HG03520 (cell line): ENCODE data around the gene KRTAP12-1.
"Not testable (repeated sequence)": the region's sequence is repeated elsewhere in the genome, so short reads cannot be mapped to it uniquely, and the experiment has no call there.

Experiments used
- ATAC-seq: cut with Tn5 transposase; IDR thresholded peaks from one replicate; pipeline ENCODE4 v1.9.1; 2021; ENCODE audit warnings: mild to moderate bottlenecking, moderate library complexity; ENCODE audit not compliant: unreplicated experiment

KRTAP12-1 gene

DNA sequence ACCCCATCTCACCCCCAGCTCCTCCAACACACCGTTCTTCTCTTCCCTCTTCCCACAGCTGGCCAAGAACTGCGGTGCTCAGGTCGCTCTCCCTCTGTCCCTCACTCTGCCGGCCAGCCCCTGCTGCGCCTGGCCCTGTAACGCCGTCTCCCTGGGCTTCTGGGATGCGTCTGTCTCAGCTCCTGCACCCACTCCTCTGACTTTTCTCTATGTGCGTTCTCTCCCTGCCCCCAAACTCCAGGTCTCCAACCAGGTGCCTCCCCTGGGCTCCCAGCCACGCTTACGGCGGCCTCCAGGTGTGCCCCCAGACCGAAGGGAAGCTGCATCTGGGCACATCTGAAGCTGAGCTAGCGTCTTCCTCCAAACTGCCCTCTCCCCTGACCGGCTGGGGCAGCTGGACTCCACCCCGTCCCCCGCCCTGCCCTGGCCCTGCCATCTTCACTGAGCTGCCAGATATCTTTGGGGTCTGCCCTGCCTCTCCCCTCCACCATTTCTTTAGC lies 17.6 kb upstream of the KRTAP12-1 start:
- ATAC-seq, result no peak

DNA sequence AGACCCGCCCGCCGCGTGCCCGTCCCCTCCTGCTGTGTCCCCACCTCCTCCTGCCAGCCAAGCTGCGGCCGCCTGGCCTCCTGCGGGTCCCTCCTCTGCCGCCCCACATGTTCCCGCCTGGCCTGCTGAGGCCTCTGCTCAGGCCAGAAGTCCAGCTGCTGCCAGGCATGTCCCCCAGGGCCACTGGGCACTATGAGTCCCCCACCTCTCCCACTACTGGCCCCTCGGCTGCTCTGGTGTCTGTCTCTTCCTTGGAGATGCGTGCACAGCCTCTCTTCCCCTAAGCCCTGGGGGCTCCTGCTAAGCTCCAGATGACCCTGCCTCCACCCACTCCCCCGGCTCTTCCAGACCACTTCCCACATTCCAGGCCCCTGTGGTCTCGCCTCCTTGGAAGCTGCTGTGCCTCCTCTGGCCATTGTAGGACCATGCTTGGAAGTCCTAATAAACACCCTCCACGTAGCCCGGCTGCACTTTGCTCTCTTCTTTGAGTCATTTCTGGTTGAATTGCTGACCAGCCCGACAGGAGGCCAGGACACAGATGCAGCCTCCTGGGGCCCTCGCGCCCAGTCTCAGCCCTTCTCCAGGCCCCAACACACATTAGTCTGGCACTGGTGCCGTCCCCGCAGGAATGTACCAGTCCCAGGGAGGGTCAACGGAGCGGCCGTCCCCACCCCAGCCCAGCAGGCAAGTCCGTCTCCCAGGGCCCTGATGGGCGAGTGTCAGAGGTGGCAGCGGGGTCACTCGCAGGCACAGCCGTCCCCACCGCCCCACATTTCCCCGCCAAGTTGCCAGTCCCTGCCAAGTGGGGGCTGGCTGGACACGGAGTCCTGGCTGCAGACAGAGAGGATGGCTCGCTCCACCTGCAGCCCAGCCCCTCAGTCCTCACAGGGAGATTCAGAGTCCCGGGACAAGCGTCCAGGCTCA lies 16.1 kb upstream of the KRTAP12-1 start:
- no peak for ATAC-seq

DNA sequence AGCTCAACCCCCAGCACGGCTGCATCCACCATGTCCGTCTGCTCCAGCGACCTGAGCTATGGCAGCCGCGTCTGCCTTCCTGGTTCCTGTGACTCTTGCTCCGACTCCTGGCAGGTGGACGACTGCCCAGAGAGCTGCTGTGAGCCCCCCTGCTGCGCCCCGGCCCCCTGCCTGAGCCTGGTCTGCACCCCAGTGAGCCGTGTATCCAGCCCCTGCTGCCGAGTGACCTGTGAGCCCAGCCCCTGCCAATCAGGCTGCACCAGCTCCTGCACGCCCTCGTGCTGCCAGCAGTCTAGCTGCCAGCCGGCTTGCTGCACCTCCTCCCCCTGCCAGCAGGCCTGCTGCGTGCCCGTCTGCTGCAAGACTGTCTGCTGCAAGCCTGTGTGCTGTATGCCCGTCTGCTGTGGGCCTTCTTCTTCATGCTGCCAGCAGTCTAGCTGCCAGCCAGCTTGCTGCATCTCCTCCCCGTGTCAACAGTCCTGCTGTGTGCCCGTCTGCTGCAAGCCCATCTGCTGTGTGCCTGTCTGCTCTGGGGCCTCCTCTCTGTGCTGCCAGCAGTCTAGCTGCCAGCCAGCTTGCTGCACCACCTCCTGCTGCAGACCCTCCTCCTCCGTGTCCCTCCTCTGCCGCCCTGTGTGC lies 15.3 kb upstream of the KRTAP12-1 start, which contains the start of gene KRTAP10-12:
Gene KRTAP10-12 (plus strand): TSS at position 1 of the 639 bp plus-strand sequence. CDS start 30 bp downstream, at position 31.
- ATAC-seq, result not testable (repeated sequence)

DNA sequence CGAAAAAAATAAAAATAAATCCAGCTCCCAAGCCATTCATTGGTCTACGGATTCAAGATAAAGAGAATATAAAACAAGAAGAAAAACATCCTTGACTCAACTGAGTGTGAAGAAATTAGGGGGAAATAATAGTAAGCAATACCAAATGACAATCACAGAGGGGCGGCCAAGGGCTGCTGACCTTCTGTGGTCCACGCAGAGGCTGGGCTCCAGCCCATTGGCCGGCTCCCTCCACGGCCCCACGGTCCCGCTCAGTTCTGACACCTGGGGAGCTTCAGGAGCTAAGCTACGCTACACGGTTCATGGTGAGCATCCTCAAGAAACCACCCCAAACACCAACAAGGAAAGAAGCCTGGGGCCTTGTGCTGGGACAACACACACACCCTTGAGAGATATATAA lies 14.6 kb upstream of the KRTAP12-1 start:
- no peak for ATAC-seq

DNA sequence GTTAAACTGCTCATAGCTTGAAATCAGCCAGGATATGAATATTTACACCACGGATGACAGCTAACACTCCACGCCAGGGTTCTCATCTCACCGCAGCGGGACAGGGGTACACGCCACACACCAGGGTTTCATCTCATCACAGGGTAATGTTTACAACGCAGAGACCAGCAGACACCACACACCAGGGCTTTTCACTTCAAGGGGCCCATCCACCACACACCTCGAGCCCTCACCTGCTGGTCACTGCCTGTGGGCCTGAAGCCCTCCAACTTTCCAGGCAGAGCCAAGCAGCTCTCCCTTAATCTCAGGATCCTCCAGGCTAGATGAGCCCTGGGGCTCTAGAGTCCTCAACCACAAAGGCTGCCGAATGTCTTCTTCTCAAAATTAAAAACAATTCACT lies 13.7 kb upstream of the KRTAP12-1 start:
- no peak for ATAC-seq

DNA sequence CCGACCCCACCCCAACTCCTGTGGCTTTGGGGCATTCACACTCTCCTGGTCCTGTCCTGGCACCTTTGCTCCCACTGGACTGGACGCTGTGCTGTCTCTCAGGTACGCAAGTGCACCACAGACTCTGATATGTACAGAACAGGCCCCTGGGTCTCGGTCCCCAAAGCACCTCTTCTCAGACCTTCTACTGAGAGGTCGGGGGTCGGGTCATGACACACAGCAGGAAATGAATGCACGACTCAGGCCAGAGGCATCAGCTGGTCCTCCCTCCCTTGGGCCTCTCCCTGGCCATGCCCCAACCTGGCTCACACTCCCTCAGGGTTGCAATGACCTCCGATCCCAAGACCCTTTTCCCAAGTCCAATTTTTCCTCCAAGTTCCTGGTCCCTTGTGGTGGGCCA lies 13.2 kb upstream of the KRTAP12-1 start:
- no peak for ATAC-seq

DNA sequence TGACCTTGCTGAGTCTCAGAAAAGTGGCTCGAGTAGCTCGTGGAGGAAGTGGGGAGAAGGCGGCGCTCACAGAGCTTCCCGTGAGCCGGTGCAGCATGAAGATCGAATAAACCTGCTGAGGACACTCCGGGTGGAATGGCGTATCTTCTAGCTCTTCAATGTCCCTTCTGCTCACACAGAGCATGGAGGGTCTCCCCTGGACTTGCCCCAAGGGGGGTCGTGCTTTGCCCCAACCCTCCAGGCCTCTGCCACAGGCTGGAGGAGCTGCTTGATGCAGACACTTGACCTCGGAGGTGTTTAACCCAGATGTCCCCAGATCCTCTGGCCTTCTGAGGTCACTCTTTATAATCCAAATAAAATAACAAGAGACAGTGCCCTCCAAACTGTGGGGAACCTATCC lies 12.8 kb upstream of the KRTAP12-1 start:
- no peak for ATAC-seq

DNA sequence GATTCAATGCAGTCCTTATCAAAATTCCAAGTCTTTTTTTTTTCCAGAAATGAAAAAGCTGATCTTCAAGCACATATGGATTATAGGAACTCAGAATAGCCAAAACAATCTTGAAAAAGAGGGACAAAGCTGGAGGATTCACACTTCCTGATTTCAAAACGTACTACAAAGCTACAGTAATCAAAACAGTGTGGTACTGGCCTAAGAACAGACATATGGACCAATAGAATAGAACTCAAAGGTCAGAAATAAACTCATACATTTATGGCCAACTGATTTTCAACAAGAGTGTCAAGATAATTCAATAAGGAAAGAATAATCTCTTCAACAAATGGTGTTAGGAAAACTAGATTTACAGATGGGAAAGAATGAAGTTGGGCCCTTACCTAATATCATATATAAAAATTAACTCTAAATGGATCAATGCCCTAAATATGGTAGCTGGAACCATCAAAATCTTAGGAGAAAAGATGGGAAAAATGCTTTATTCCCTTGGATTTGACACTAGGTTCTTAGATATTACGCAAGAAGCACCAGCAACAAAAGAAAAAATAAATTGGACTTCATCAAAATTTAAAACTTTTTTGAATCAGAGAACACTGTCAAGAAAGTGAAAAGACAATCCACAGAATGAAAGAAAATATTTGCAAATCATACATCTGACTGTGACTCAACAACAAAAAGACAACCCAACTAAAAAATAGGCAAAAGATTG lies 11.0 kb upstream of the KRTAP12-1 start:
- ATAC-seq, result no peak

DNA sequence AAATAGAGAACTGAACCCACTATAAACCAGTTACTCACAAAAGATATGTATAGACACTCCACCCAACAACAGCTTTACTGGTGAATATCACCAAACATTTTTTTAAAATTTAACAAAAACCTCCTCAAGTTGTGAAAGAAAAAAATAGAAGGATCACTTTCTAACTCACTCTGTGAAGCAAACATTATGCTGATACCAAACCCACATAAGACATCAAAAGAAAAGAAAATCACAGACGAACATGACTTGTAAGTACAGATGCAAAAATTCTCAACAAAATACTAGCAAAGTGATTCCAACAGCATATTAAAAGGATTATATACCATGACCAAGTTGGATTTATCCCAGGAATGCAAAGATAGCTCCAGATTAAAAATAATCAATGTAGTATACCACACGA lies 9.7 kb upstream of the KRTAP12-1 start:
- no peak for ATAC-seq

DNA sequence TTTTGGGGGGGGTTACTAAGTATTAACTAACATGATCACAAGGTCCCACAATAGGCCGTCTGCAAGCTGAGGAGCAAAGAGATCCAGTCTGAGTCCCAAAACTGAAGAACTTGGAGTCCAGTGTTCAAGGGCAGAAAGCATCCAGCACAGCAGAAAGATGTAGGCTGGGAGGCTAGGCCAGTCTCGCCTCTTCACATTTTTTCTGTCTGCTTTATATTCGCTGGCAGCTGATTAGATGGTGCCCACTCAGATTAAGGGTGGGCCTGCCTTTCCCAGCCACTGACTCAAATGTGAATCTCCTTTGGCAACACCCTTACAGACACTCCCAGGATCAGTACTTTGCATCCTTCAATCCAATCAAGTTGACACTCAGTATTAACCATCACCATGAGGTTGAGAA lies 7.8 kb upstream of the KRTAP12-1 start:
- ATAC-seq, result not testable (repeated sequence)

DNA sequence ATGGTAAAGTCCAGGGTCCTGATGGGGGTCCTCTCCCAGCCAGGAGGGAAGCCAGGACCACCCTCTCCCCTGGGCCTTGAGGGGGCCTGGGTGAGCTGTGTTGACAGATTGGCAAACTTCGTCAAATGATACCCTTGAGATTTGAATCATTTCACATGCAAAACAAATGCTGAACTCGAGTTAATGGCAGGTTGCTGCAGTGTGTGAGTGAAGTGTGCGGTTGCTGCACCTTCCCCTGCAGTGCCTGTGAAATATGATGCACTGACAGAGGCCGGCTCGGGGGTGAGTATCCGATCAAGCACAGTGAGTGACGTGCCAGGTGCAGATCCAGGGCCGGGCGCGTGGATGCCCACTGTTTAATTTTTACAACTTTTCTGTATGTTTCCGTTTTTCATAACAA lies 5.7 kb upstream of the KRTAP12-1 start:
- no peak for ATAC-seq

DNA sequence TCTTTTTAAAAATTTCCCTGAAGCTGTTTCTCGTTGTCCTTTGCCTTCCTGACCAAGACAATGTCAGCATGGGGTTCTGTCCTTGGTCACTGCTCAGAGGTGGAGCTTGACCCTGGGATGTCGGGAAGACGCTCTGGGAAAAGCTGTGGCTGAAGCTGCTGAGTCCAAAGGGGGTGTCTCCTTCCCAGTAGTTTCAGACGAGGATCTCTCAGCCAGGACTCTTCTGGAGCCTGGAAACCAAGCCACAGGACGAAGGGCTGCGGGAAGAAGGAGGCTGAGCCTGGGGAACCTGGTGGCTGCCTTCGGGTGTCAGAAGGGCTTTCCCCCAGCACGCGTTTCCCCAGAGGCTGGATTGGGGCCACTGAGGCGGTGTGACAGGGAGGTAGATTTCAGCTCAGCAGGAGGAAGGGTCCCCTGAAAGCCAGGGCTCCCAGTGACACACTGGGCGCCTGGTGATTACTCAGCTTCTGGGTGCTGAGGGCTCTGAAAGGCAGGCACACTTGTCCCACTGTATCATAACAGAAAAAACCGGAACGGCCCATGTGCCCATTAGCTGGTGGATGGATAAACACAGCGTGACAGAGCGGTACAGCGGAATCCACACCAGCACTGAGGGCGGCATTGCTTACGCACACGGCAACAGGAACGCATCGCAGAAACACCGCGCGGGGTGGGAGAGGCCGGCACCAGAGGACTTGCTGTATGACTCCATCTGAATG lies 5.0 kb upstream of the KRTAP12-1 start:
- ATAC-seq, result no peak

DNA sequence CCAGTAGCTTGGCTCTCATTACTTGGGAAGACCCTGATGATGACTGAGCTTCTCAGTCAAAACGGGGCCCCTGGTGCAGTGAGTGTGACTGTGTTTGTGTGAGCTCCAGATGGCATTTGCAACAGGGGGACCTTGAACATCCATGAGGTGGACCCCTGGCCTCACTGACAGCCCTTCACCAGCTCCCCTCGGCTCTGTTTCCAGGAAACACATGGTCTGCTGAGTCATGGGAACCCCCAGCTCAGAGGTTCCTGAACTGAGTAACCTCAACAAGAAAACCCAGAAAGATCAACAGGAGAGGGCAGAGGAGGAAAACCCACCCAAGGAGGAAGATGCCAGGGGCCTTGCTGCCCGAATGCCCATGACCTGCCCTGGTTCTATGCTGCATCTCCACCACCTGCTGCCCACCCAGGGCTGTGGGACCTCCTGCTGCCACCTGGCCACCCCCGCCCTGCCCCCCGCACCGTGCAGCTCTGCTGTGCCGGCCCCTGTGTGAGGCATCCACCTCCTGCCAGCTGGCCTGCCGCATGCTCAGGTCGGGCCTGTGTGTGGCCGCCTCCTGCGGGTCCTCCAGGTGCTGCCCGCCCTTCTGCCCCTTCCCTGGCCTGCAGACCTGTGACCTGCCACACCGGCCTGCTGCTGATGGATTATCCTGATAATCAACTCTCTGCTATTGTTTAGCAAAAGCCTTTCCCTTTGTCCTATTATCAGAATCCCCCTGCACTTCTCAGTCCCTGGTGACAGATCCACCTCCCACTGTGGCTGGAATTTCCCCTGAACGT lies 4.2 kb upstream of the KRTAP12-1 start:
- no peak for ATAC-seq

DNA sequence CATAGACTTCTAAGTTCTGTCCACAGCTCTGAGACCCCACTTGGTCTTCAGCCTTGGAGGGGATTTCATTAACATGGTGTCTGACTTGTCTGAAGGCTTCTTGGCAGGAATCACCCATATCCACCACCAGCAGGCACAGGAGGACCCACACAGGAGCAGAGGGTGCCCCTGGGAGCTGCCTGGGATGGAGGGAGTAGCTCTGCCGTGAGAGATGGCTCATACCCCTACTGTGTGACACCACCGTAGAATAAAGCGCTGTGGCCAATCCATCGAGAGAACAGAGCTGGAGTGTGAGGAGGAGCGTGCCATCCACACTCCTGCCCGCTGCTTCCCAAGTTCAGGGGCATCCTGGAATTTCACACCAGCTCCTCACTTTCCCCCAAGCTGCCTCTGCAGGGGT lies 3.1 kb upstream of the KRTAP12-1 start:
- ATAC-seq, result not testable (repeated sequence)

DNA sequence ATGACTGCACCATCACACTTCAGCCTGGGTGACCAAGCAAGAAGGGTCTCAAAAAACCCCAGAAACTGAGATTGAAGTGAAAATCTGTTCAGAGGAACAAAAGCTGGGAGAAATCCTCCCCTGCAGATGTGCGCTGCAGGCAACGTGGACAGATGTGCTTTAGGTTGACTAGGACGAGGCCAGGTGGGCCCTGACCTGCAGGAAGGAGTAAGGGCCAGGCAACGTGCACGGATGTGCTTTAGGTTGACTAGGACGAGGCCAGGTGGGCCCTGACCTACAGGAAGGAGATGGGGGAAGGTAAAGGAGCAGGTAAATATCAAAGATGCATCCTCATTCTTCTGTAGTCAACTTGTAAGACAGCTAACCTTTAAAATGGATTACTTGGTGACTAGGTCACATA lies 2.5 kb upstream of the KRTAP12-1 start:
- no peak for ATAC-seq

DNA sequence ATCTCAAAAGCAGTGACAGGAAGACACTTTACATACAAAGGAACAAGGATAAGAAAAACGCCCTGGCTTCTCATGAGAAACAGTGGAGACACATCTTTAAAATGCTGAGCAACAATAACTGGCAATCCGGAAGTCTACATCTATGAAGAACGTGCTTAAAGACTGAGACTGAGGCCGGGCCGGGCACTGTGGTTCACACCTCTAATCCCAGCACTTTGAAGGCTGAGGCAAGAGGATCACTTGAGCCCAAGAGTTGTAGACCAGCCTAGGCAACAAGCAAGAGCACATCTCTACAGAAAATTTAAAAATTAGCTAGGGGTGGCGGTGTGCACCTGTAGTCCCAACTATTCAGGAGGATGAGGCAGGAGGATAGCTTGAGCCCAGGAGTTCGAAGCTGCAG lies 2.1 kb upstream of the KRTAP12-1 start:
- ATAC-seq, result no peak

DNA sequence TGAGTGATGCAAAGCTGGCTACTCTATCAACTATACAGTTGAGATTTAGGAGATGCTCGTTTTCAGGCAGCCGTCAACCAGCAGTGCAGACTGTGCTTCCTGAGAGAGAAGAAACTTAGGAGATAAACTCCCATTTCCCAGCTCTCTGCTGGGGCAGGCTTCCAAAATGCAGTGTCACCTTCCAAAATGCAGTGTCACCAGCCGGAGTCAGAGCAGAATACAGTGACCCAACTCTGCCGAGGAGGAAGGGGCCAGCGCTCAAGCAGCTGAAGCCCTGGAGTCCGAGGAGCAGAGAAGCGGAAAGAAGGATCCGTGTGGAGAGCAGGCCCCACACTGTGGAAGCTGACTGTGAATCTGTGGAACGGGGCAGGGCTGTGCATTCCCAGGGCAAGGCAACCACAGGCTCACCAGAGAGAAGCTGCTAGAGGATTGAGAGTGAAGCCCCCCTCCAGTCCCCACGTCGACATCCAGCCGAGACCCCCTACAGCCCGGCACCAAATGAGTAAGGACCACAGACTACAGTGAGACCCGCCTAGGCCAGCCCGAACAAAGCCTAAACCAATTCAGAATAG lies 703 bp upstream of the KRTAP12-1 start:
- no peak for ATAC-seq

DNA sequence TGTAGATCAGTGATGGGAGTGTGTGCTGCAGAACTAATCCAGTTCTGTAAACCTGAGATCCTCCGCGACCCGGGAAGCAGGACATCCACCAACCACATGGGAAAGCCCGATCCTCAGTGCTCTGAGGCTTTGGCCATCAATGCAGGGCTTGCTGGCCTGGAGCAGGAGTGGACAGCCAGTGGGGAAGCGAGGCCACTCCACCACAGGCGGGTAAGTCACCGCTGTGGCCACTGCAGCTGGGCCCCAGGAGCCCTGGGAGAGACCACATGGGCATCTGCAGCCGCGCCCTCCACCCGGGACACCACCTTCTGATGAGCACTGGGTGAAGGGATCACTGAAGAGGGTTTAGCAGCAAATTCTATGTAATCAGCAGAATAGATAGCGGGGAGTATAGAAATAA lies 811 bp downstream of the KRTAP12-1 start:
- no peak for ATAC-seq

DNA sequence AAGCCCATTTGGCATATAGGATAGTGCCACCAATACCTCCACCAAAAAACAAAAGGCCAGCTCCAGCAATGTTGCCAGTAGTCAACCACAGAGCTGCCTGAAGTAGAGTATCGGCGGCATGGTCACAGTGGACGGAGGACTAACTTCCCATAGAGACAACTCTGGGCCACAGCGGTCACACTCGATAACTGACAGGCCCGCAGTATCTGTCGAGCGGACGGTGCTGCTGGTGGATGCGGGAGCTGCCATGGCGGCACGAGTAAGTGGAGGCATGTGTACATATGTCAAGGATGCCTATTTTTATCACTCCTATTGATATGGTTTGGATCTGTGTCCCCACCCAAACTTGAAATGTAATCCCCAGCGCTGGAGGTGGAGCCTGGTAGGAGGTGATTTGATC lies 4.1 kb downstream of the KRTAP12-1 start:
- no peak for ATAC-seq

DNA sequence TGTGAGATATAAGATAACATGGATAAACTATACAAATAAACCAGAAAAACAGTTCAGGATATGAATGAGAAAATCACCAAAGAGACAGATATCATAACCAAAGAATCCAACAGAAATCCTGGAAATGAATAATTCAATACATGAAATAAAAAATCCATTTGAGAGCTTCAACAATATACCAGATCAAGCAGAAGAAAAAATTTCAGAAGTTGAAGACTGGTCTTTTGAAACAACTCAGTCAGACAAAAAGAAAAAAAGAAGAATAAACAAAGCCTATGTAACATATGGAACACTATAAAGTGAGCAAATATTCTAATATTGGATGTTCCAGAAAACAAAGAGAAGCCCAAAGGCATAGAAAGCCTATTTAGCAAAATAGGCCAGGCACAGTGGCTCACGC lies 10.1 kb downstream of the KRTAP12-1 start:
- no peak for ATAC-seq
